Hepatic stellate cell (primary cell): Measurements from ENCODE around the gene MYO15B.

Experiments used
- DNase-seq: peaks from one replicate; pipeline ENCODE4 v3.0.0; 2011; ENCODE audit warnings: low spot score

The MYO15B gene

GRCh38 chr17:75558666-75559530 is 28.7 kb upstream of the MYO15B start:
- DNase-seq, result no peak

- no peak for DNase-seq
Observed at GRCh38 chr17:75559958-75560533, 27.6 kb upstream of the MYO15B start.

- no peak for DNase-seq
Observed at GRCh38 chr17:75561927-75562603, 25.5 kb upstream of the MYO15B start.

GRCh38 chr17:75563063-75563758 is 24.4 kb upstream of the MYO15B start:
- no peak for DNase-seq

GRCh38 chr17:75564195-75564594 is 23.4 kb upstream of the MYO15B start:
- no peak for DNase-seq

- DNase-seq, result no peak
Observed at GRCh38 chr17:75565066-75565465, 22.5 kb upstream of the MYO15B start.

- no peak for DNase-seq
Observed at GRCh38 chr17:75565618-75566017, 22.0 kb upstream of the MYO15B start.

- DNase-seq, result no peak
Observed at GRCh38 chr17:75566416-75566815, 21.2 kb upstream of the MYO15B start.

GRCh38 chr17:75566834-75567233 is 20.8 kb upstream of the MYO15B start:
- DNase-seq, result no peak

GRCh38 chr17:75568412-75569255 is 19.0 kb upstream of the MYO15B start:
- no peak for DNase-seq

- DNase-seq, result no peak
Observed at GRCh38 chr17:75570034-75570676, 17.4 kb upstream of the MYO15B start.

GRCh38 chr17:75570772-75571171 is 16.8 kb upstream of the MYO15B start:
- DNase-seq, result no peak

GRCh38 chr17:75571197-75571884 is 16.3 kb upstream of the MYO15B start:
- DNase-seq, result no peak

- no peak for DNase-seq
Observed at GRCh38 chr17:75571885-75572215, 15.8 kb upstream of the MYO15B start.

GRCh38 chr17:75572713-75573539 is 14.7 kb upstream of the MYO15B start:
- DNase-seq, result no peak

GRCh38 chr17:75573540-75573957 is 14.1 kb upstream of the MYO15B start:
- DNase-seq, result no peak

GRCh38 chr17:75573994-75574393 is 13.6 kb upstream of the MYO15B start:
- no peak for DNase-seq

- DNase-seq, result no peak
Observed at GRCh38 chr17:75574404-75575036, 13.1 kb upstream of the MYO15B start.

GRCh38 chr17:75575197-75575596 is 12.4 kb upstream of the MYO15B start:
- DNase-seq, result no peak
